KG1 (cell line): ENCODE data around the gene ETV7.
"Not testable (repeated sequence)": the region's sequence is repeated elsewhere in the genome, so short reads cannot be mapped to it uniquely, and the experiment has no call there.

ENCODE experiments used
- DNase-seq: peaks from one replicate; lab custom pipeline; 2025; lab: John Stamatoyannopoulos, UW

Gene ETV7

DNA sequence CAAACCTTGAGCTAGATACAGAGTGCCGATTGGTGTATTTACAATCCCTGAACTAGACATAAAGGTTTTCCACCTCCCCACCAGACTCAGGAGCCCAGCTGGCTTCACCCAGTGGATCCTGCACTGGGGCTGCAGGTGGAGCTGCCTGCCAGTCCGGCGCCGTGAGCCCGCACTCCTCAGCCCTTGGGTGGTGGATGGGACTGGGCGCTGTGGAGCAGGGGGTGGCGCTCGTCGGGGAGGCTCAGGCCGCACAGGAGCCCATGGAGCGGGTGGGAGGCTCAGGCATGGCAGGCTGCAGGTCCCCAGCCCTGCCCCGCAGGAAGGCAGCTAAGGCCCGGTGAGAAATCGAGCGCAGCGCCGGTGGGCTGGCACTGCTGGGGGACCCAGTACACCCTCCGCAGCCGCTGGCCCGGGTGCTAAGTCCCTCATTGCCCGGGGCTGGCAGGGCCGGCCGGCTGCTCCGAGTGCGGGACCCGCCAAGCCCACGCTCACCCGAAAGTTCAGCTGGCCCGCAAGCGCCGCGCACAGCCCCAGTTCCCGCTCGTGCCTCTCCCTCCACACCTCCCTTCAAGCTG lies 23.3 kb downstream of the ETV7 start:
- DNase-seq: not testable (repeated sequence)

DNA sequence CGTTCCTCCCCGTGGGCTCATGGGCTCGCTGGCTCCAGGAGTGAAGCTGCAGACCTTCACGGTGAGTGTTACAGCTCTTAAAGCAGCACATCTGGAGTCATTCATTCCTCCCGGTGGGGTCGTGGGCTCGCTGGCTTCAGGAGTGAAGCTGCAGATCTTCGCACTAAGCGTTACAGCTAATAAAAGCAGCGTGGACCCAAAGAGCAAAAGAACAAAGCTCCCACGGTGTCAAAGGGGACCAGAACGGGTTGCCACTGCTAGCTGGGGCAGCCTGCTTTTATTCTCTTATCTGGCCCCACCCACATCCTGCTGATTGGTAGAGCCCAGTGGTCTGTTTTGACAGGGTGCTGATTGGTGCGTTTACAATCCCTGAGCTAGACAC lies 24.1 kb downstream of the ETV7 start:
- DNase-seq: not testable (repeated sequence)

DNA sequence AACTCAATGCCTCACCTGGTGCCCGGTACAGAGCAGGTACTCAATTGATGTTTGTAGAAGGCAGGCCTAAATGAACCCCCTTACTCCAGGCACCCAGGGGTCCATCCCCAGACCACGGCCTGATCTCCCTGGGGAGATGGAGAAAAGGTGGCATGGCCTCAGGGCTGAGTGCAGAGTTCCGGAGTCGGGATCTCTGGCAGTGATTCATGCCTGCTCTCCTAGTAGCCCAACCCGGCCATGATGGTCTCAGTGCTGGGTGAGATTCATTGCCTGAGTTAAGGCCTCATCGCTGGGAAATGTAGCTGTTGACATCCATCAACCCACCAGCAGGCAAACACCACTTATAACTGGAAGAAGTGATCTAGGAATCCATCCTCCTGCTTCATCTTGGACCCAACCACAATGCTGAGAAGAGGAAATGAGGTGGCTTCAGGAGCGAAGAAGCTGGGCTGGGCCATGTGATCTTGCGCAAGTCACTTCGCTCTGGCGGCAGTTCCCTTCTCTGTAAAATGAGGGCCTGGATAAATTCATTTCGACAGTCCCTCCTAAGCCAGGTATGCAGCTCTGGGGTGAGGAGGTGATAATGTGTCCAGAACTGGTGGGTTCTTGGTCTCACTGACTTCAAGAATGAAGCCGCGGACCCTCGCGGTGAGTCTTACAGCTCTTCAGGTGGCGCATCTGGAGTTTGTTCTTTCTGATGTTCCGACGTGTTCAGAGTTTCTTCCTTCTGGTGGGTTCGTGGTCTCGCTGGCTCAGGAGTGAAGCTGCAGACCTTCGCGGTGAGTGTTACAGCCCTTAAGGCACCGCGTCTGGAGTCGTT lies 24.7 kb downstream of the ETV7 start:
- DNase-seq: no peak

DNA sequence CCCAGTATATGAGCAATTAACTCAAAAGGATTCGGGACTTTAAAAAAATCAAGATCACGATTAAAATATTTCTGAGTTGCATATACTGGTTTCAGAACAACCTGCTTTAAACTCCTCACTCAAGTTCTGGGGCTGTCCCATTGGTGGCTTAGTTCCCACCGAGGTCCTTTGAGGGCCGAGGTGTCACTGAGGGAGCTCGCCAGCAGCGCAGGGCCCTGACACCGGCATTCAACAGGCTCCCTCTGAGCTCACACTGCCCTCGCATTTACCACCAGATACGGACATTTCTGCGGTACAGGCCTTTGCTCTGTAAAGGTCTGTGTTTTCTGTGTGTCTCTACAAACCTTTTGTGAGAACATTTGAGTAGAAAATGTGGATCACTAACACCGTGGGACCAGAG lies 26.4 kb downstream of the ETV7 start:
- no peak for DNase-seq

DNA sequence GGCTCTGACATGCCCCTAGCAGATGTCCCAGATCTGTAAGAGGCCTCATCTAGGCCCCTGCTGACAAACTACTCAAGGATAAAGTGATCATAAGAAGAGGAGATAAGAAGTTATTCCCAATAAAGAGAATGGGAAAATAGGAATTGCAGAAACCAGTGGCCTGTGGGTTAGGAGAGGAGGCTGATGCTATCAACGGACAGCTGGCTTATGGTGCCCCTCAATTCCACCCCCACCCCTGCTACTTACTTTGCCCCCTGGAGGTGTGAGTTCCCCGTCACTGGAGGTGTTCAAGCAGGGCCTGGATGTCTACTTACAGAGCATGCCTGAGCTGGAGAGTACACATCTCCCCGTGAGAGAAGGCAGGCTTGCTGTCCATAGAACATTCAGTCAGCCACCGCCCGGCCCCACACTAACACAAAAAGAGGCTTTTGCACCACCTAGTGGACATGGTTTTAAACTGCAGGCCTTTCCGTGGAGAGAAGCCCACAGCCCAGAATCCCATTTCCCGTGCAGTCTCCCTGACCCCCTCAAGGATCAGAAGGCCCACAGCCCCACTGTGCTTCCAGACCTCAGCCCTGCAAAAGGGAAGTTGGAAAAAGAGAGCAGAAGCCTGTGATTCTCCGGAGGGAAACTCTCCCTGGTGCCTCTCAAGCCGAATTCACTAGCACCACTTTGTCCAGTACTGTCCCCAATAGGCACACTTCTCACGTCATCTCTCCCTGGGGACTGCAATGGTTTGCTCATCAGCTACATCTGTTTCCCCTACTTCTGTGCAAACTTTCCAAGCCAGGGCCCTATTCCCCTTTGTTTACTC lies 27.0 kb downstream of the ETV7 start:
- DNase-seq: peak; percentile 66

DNA sequence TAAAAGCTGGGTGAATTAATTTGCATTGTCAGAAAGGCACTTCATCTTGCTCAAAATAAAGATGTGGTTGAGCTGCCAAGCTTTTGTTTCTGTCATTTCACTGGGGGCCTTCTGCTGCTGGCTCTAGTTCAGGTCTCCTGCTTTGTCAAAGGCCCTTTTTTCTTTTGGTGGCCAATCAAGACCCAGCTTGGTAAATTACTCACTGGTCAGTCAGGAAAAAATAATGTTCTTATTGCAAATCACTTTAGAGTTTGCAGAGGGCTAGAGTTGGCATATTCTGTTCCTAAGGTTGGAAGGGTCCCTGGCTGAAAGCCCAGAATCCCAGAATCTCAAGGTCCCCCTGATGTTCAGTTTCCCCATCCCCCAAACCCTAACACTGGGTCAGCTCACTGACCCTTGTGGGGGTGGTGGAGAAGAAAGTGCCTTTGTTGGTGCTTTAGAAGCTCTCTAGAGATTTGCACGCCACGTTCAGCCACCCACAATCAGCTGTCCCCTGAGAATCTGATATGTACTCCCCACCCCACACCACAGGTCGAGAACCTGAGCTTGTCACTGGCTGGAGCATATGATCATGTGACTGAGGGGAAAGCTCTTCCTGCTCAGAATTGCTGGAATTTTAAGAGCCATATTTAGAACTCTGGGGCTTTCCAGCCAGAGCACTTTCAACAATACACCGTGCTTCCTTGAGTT lies 29.1 kb downstream of the ETV7 start:
- no peak for DNase-seq

DNA sequence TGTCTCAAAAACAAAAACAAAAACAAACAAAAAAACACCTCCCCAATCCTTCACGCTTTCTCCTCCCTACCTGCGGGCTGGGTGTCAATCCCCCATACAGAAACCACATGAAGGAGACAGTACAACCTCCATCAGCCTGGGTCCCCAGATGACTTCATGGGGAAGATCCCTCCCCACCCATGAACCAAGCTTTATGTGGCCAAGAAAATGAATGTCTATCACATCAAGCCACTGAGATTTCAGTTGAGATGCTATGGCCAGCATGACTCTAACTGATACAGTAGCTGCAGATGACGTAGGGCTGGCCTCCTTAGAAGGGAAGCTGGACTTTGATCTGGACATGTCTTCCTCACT lies 29.6 kb downstream of the ETV7 start:
- no peak for DNase-seq

DNA sequence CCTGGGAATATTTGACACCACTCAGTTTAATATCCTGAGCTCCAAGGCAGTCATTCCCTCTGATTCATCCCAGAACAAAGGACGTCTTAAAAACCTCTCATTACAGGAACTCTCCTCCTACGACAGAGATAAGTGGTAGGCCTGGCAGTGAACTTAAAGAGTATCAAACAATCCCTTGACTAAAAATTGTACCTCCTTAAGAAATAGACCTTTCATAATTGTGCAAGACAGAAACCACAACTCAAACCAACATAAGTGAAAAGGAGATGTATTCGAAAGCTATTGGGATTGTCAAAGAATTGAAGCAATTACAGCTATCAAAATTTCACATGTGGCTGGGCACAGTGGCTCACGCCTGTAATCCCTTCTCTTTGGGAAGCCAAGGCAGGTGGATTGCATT lies 31.6 kb downstream of the ETV7 start:
- no peak for DNase-seq

DNA sequence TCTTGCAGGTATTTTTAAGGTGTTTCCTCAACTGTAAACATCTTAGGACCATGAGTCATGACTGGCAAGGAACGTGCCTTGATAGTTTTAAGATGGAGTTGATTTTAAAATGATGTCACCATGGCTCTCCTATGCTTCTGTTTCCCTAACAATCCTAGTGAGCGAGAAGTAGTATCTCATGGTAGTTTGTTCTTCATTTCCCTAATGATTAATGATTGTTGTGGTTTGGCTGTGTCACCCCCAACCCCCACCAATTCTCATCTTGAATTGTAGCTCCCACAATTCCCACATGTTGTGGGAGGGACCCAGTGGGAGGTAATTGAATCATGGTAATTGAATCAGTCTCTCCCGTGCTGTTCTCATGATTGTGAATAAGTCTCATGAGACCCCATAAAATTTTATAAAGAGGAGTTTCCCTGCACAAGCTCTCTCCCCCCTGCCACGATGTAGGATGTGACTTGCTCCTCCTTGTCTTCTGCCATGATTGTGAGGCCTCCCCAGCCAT lies 34.0 kb downstream of the ETV7 start:
- DNase-seq: no peak

DNA sequence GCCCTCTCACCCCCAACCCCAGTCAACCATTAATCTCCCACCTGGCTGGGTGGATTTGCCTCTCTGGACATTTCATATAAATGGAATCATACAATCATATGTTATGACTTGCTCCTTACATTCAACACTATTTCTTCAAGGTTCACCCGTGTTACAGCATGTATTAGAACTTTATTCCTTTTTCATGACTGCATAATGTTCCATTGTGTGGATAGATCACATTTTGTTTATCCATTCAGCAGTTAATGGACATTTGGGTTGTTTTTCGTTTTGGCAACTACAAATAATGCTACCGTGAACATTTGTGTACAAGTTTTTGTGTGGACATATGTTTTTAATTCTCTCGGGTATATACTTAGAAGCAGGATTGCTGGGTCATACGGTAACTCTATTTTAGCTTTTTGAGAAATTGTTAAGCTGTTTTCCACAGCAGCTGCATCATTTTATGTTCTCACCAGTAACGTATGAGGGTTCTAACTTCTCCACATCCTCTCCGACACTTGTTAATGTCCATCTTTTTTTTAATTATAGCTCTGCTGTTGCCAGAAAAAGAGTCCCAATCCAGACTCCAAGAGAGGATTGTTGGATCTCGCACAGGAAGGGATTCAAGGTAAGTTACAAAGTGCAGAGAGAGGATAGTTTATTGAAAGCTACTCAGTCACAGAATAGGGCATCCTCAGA lies 34.9 kb downstream of the ETV7 start:
- DNase-seq: no peak

DNA sequence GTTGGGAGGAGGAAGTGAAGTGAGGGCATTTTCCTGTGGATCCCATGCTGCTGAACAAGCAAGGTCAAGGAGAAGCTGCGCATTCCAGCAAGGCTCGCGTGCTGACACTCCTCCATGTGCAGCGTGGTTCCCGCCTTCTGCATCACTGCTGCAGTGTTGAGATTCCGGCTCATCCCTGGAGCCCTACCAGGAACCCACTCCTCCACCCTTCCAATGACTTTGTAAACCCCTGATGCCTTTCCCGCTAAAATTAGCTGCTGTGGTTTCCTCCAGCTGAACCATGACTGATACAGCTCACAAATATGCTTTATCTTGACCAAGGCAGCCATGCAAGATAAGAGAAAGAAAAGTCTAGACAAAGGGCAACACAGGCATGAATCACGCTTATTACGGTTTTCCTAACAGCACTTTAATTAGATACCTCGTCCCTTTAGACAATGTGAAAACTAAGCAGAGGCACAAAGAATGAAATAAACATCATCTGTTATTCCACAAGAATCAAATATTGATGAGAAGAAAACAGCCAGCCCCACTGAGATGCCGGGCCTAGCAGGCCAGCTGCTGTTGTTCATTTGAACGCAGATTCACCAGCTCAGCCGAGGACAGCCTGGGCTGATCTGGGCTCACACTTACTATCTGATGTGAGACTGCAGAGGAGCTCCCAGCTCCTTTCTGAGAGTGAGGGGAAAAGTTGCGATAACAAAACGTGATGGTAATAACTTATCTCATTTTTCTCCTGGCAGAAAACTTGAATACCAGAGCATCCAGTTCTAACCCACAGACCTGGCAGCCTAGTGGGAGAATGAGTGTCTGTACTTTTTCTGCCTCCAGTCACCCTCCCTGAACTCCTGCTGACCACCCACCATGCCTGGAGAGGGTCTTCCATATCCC lies 36.5 kb downstream of the ETV7 start:
- DNase-seq: no peak

DNA sequence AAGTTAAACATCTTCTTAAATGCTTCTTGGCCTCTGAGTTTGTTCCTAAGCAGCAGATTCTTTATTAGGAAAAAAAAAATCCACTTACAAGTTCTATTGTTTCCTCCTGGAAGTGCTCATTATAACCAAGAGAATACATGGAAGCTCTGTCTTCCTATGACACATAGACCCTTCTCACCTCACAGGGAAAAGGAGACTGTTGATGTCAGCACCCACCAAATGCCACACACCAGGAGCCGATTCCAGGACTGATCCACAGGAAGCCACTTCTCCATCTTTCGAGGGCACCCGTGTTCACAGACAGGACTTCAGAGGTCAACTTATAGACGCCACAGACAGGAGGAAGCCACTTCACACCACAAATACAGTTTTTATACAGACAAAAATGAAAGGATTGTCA lies 37.4 kb downstream of the ETV7 start:
- no peak for DNase-seq

DNA sequence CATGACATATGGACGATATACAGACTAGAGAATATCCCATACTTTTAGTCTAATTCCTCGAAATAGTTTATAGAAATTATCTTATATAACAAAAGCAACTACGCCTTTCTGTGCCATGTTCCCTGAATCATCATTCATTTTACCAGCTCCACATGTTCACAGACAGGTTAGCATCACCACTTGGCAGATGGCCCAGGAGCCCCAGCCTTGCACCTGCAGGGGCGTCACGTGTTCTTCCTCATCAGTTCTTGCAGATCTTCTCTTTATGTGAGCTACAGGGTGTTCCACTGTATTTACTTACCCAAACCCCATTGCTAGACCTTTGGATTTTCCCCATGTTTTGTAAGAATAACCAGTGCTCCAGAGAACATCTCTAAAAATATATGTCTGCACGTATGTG lies 38.2 kb downstream of the ETV7 start:
- DNase-seq: no peak

DNA sequence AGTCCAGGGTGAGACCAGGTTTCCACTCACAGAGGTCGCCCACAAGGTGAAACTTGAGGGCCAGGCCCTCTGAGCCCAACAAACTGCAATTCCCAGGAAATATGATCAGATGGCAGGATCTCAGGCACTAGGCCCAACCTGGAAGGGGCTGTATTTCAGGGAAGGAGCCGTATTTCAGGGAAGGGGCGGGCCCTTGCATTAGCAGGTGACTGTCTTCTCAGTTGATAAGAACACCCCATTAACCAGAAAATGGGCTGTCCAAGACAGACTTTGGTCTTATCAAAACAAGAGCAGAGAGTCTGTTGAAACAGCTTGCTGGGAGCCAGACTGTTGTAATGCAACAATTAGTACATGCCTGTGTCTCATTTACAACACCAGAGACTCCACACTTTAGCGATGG lies 39.8 kb downstream of the ETV7 start:
- DNase-seq: no peak

DNA sequence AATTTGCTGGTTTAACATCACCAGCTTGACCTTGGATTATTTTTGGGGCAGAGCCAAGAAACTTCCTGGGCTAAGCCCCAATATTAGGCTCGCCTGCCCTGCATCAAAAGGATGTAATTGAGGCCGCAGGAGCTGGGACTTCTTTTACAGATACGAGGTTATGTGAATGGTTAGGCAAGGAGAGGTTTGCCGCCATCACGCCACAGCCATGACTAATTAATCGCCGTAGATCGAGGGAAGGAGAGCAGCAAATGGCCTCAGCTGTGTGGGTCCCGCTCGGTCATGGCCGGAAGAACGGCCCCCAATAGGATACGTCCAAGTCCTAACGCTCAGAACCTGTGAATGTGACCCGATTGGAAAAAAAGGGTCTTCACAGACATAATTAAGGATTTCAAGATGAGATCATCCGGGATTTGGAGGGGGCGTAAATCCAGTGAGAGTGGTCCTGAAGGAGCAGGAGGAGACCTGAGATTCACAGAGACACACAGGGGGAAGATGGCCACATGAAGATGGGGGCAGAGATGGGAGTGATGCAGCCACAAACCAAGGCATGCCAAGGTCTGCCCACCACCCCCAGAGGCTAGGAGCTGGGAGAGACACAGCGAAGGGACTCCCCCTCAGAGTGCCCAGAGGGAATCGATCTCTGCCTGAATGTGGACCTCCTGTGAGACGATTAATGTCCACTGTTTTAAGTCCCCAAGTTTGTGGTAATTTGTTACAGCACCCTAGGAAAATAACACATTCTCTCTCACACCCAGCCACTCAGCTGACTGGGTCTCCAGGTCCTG lies 40.8 kb downstream of the ETV7 start:
- DNase-seq: no peak

DNA sequence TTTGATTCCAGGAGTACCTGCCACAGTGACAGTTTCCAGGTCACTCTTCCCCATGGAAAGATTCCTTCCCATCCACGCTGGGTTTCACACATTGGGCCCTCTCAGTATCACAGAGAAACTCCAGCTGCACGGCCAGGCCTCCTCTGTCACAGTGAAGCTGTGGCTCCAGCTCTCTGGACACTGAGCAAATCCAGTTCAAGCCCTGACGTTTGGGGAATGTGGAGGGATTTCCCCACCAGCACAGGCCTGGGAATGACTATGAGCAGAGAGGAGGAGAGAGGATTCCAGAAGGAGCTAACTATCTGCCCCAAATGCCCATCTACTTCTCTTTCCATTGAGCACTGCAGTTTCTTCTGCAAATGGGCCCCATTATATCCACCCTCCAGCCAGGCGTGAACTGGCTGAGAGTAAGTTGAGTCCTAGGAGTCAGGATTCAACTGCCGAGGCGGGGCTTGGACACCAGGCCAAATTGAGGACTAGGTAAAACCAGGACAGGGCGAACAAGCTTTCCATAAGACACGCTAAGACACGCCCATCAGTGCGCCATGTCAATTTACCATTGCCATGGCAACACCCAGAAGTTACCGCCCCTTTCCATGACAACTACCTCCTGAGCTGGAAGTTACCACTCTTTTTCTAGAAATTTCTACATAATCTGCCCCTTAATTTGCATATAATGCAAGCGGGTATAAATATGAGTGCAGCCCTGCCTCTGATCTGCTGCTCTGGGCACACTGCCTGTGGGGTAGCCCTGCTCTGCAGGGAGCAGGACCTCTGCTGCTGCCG lies 41.6 kb downstream of the ETV7 start:
- no peak for DNase-seq

DNA sequence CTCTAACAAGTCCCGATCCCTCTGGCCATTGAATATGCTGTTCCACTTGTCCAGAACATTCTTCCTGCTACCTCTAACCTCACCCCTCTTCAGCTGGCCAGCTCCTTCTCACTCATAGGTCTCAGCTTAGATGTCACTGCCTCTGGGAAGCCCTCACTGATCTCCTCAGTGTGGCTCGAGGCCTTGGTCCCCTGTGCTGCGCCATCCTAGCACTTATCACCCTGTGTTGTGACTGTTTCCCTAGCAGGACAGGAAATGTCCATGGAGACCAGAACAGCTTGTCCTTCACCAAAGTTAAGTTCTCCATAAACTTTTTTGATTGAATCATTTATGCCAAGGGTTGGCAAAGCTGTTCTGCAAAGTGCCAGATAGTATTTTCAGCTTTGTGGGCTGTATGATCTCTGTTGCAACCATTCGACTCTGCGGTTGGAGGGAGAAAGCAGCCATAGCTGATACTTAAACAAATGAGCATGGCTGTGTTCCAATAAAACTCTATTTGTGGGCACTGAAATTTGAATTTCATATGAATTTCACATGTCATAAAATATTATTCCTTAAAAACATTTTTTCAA lies 44.3 kb downstream of the ETV7 start:
- DNase-seq: no peak

DNA sequence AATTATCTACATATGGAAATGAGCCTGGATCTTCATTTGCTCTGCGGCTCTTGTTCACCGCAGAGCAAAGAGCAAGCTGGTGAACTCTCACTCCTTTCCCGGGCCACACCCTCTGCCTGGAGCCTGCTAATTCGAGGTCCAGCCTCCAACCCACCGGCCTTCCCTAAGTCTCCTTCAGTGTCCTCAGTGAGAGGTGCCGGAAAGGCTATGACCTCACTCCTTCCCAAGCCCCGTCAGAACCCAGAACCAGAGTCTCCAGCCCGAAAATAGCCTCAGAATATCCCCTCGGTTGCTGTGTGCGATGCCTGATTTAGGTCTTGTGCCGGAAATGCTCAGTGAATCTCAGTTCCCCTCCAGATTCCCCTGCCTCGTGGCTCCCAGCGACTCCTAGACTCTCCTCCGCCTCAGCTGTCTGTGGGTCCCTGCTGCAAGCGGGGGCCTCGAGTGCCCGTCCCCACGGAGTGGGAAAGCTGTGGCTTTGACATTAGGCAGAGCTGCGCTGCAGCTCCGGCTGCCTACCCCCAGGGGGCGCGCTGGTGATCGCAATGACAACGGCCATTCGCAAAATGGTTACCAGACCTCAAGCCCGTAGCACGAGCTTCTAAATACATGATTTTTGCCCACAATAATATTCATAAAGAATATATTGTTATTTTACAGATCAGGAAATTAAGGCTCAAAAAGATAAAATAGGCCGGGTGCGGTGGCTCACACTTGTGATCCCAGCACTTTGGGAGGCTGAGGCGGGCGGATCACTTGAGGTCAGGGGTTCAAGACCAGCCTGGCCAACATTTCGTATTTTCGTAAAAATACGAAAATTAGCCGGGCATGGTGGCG lies 46.6 kb downstream of the ETV7 start:
- DNase-seq: peak; percentile 17
